ENCODE data around the gene RHOU. TPM values are rescaled to one million over a fixed set of nuclear protein-coding genes. Genes with fewer than 3 reads are reported as not detected.

Gene RHOU
- total RNA-seq, 1 donor from 2014 or later = 6.1 TPM

GRCh38 chr1:228760979-228761378 lies 25.7 kb downstream of the RHOU start:
- H3K27me3 ChIP-seq (ENCODE audit: insufficient read depth, low read length) = peaks cover 8% of the 10 kb centered on the region
- H4K20me1 ChIP-seq (ENCODE audit: insufficient read depth, low read length) = no peaks in the 10 kb centered on the region
- peaks cover 1% of the 10 kb centered on the region for H3K36me3 Mint-ChIP-seq (ENCODE audit: low read depth, unreplicated experiment)
- peaks cover 5% of the 10 kb centered on the region for H3K9me3 Mint-ChIP-seq (ENCODE audit: unreplicated experiment)
- H2AFZ ChIP-seq (ENCODE audit: low read depth, low read length) = no peak overlapping the region
- no peaks in the 10 kb centered on the region for H3K9me3 ChIP-seq (ENCODE audit: insufficient read depth, low read depth, low read length)
- H3K79me2 ChIP-seq (ENCODE audit: insufficient read depth, low read length) = no peaks in the 10 kb centered on the region
- H3K27me3 Mint-ChIP-seq (ENCODE audit: low read depth, unreplicated experiment) = peaks cover 41% of the 10 kb centered on the region
- H3K4me2 ChIP-seq (ENCODE audit: low read length) = no peak overlapping the region
- no peaks in the 10 kb centered on the region for H3K4me1 ChIP-seq (ENCODE audit: insufficient read depth, low read length)
- H3K4me1 Mint-ChIP-seq (ENCODE audit: low read depth, unreplicated experiment) = no peaks in the 10 kb centered on the region
- H3K36me3 ChIP-seq (ENCODE audit: insufficient read depth, low read length) = no peaks in the 10 kb centered on the region
- H3K4me3 ChIP-seq (ENCODE audit: insufficient read depth, low read depth, low read length) = no peak overlapping the region
- FAIRE-seq (no peak), DNase-seq (ENCODE audit: low read depth) (no peak)
- TF ChIP-seq EZH2 (IDR thresholded peaks at IDR 0.05; ENCODE audit: insufficient read depth, low read length) (no peak), CTCF (IDR thresholded peaks at IDR 0.05; ENCODE audit: insufficient read depth, low read depth, low read length) (no peak)
- no peak overlapping the region for H3K9ac ChIP-seq (ENCODE audit: low read length)
- H3K4me3 Mint-ChIP-seq (ENCODE audit: unreplicated experiment) = no peak overlapping the region
- no peak overlapping the region for H3K27ac ChIP-seq (ENCODE audit: low read depth, low read length)
- H3K27ac Mint-ChIP-seq (ENCODE audit: unreplicated experiment) = no peak overlapping the region

GRCh38 chr1:228763561-228763960 lies 28.3 kb downstream of the RHOU start:
- Histone ChIP-seq H3K36me3 (ENCODE audit: insufficient read depth, low read length) (no peaks in the 10 kb centered on the region), H4K20me1 (ENCODE audit: insufficient read depth, low read length) (no peaks in the 10 kb centered on the region), H3K27me3 (ENCODE audit: insufficient read depth, low read length) (peaks cover 7% of the 10 kb centered on the region), H3K9ac (ENCODE audit: low read length) (no peak overlapping the region), H3K4me3 (ENCODE audit: insufficient read depth, low read depth, low read length) (no peak overlapping the region), H3K27ac (ENCODE audit: low read depth, low read length) (no peak overlapping the region), H3K79me2 (ENCODE audit: insufficient read depth, low read length) (no peaks in the 10 kb centered on the region), H3K4me2 (ENCODE audit: low read length) (no peak overlapping the region), H3K9me3 (ENCODE audit: insufficient read depth, low read depth, low read length) (no peaks in the 10 kb centered on the region), H3K4me1 (ENCODE audit: insufficient read depth, low read length) (no peaks in the 10 kb centered on the region), H2AFZ (ENCODE audit: low read depth, low read length) (no peak overlapping the region)
- H3K4me3 Mint-ChIP-seq (ENCODE audit: unreplicated experiment) = no peak overlapping the region
- FAIRE-seq (no peak), DNase-seq (ENCODE audit: low read depth) (no peak)
- H3K27ac Mint-ChIP-seq (ENCODE audit: unreplicated experiment) = no peak overlapping the region
- peaks cover 3% of the 10 kb centered on the region for H3K9me3 Mint-ChIP-seq (ENCODE audit: unreplicated experiment)
- no peak for TF ChIP-seq EZH2 (IDR thresholded peaks at IDR 0.05; ENCODE audit: insufficient read depth, low read length)
- H3K36me3 Mint-ChIP-seq (ENCODE audit: low read depth, unreplicated experiment) = no peaks in the 10 kb centered on the region
- H3K4me1 Mint-ChIP-seq (ENCODE audit: low read depth, unreplicated experiment) = peaks cover 4% of the 10 kb centered on the region
- peaks cover 34% of the 10 kb centered on the region for H3K27me3 Mint-ChIP-seq (ENCODE audit: low read depth, unreplicated experiment)

GRCh38 chr1:228765168-228765946 lies 30.1 kb downstream of the RHOU start:
- Mint-ChIP-seq H3K27me3 (ENCODE audit: low read depth, unreplicated experiment) (peaks cover 30% of the 10 kb centered on the region), H3K9me3 (ENCODE audit: unreplicated experiment) (peaks cover 5% of the 10 kb centered on the region), H3K27ac (ENCODE audit: unreplicated experiment) (no peak overlapping the region), H3K36me3 (ENCODE audit: low read depth, unreplicated experiment) (no peaks in the 10 kb centered on the region), H3K4me1 (ENCODE audit: low read depth, unreplicated experiment) (peaks cover 4% of the 10 kb centered on the region), H3K4me3 (ENCODE audit: unreplicated experiment) (no peak overlapping the region)
- Histone ChIP-seq H3K27me3 (ENCODE audit: insufficient read depth, low read length) (peaks cover 10% of the 10 kb centered on the region), H2AFZ (ENCODE audit: low read depth, low read length) (no peak overlapping the region), H3K79me2 (ENCODE audit: insufficient read depth, low read length) (no peaks in the 10 kb centered on the region), H3K36me3 (ENCODE audit: insufficient read depth, low read length) (no peaks in the 10 kb centered on the region), H4K20me1 (ENCODE audit: insufficient read depth, low read length) (no peaks in the 10 kb centered on the region), H3K9me3 (ENCODE audit: insufficient read depth, low read depth, low read length) (no peaks in the 10 kb centered on the region), H3K4me1 (ENCODE audit: insufficient read depth, low read length) (no peaks in the 10 kb centered on the region), H3K4me3 (ENCODE audit: insufficient read depth, low read depth, low read length) (no peak overlapping the region), H3K27ac (ENCODE audit: low read depth, low read length) (no peak overlapping the region), H3K4me2 (ENCODE audit: low read length) (no peak overlapping the region), H3K9ac (ENCODE audit: low read length) (no peak overlapping the region)
- TF ChIP-seq EZH2 (IDR thresholded peaks at IDR 0.05; ENCODE audit: insufficient read depth, low read length) = no peak
- TF ChIP-seq CTCF (IDR thresholded peaks at IDR 0.05; ENCODE audit: insufficient read depth, low read depth, low read length) = no peak
- FAIRE-seq (no peak), DNase-seq (ENCODE audit: low read depth) (no peak)

All from astrocyte (in vitro differentiated cells and primary cell).